HFFc6 (cell line): ENCODE data around the gene ADGRF5. TPM values are rescaled to one million over a fixed set of nuclear protein-coding genes. Genes with fewer than 3 reads are reported as not detected.

Experiments
- DNase-seq: peaks from one replicate; pipeline ENCODE4 v3.0.0-alpha.2; 2018
- H3K27ac Mint-ChIP-seq: 2 replicates; pipeline ENCODE4 v1.8.0; 2020; ENCODE audit warnings: mild to moderate bottlenecking, mixed read lengths
- H3K27me3 Mint-ChIP-seq: 2 replicates; pipeline ENCODE4 v1.8.0; 2021; ENCODE audit warnings: mild to moderate bottlenecking, moderate library complexity, mixed read lengths; ENCODE audit not compliant: insufficient read depth
- H3K36me3 Mint-ChIP-seq: 2 replicates; pipeline ENCODE4 v1.8.0; 2021; ENCODE audit warnings: low read depth, mixed read lengths
- H3K4me1 Mint-ChIP-seq: 2 replicates; pipeline ENCODE4 v1.8.0; 2020; ENCODE audit warnings: low read depth, mixed read lengths
- H3K4me3 Mint-ChIP-seq: 2 replicates; pipeline ENCODE4 v1.8.0; 2020; ENCODE audit warnings: mild to moderate bottlenecking, moderate library complexity, mixed read lengths
- H3K9me3 Mint-ChIP-seq: 2 replicates; pipeline ENCODE4 v1.8.0; 2020; ENCODE audit warnings: mild to moderate bottlenecking, mixed read lengths
- total RNA-seq, 6 experiments: library from RNA; stranded (reverse); fragmentation: NEBNext Ultra II Directional; extraction: Animal tissue kit (Norgen Biotek cat#: 25700); gene quantifications; 2 replicates in 1 of 6; 3 replicates in 5 of 6; pipeline ENCODE4 v1.2.3, GENCODE V29; 2021
- TF ChIP-seq, protein P1 (sequence below): fragments of 200-600 bp; sonication (generic); IDR thresholded peaks from 2 replicates; pipeline ENCODE4 v1.5.0; 2021; ENCODE audit warnings: antibody characterized with exemption, mild to moderate bottlenecking

ADGRF5 gene
- total RNA-seq, 6 experiments from 2014 or later = 0.06 to 0.26 (median 0.20) TPM; not detected in 2

DNA sequence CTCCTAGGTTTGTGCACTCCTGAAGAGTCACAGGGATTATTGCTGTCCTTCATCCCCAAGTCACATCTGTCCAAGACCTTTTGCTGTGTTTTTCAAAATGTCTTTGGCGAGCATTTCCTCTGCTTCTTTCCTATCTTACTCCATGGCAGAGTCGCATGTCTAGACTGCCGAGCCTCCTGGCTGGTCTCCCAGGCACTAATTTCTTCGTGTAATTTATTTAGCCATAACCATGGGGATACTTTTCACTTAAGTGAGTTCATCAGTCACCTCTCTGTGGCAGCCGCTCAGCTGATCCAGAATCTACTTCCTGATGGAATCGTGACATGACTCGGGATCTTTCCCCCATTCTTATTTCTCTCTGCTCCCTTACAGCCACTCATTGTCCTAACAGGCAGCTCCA is 25.8 kb downstream of the ADGRF5 start:
- Mint-ChIP-seq H3K4me1 (no peaks in the 10 kb centered on the region), H3K4me3 (no peak overlapping the region), H3K36me3 (no peaks in the 10 kb centered on the region), H3K27me3 (peaks cover 9% of the 10 kb centered on the region), H3K27ac (no peak overlapping the region), H3K9me3 (no peaks in the 10 kb centered on the region; the same call in 1 of the 2 replicates)
- no peak for DNase-seq
- TF ChIP-seq, protein P1, sequence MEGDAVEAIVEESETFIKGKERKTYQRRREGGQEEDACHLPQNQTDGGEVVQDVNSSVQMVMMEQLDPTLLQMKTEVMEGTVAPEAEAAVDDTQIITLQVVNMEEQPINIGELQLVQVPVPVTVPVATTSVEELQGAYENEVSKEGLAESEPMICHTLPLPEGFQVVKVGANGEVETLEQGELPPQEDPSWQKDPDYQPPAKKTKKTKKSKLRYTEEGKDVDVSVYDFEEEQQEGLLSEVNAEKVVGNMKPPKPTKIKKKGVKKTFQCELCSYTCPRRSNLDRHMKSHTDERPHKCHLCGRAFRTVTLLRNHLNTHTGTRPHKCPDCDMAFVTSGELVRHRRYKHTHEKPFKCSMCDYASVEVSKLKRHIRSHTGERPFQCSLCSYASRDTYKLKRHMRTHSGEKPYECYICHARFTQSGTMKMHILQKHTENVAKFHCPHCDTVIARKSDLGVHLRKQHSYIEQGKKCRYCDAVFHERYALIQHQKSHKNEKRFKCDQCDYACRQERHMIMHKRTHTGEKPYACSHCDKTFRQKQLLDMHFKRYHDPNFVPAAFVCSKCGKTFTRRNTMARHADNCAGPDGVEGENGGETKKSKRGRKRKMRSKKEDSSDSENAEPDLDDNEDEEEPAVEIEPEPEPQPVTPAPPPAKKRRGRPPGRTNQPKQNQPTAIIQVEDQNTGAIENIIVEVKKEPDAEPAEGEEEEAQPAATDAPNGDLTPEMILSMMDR = no peak

GRCh38 chr6:46894433-46894832 is 27.3 kb downstream of the ADGRF5 start:
- TF ChIP-seq, protein P1 = no peak
- H3K4me1 Mint-ChIP-seq = no peaks in the 10 kb centered on the region
- H3K36me3 Mint-ChIP-seq = no peaks in the 10 kb centered on the region
- peaks cover 9% of the 10 kb centered on the region for H3K27me3 Mint-ChIP-seq
- no peak overlapping the region for H3K4me3 Mint-ChIP-seq
- DNase-seq = no peak
- no peak overlapping the region for H3K27ac Mint-ChIP-seq
- H3K9me3 Mint-ChIP-seq = no peaks in the 10 kb centered on the region; the same call in 1 of the 2 replicates

DNA sequence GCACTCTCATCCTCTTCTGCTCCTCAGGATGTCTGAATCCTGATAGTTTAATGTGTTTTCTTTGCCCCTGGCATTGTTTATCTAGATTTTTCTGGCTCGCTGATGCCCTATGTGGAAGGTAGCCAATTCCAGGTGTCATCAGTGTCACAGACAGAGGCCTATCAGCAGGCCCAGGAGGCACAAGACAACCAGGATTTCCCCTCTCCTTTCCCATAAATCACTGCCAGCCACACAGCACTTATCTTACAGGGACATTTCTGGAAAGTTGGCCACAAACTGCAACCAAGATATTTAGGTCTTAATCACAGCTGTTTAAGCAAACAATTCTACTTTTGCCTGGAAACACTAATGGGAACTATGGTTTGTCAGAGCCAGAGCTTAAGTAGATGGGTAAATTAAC is 28.1 kb downstream of the ADGRF5 start:
- no peaks in the 10 kb centered on the region for H3K4me1 Mint-ChIP-seq
- no peak overlapping the region for H3K4me3 Mint-ChIP-seq
- peaks cover 6% of the 10 kb centered on the region for H3K27me3 Mint-ChIP-seq
- no peak overlapping the region for H3K27ac Mint-ChIP-seq
- no peaks in the 10 kb centered on the region for H3K36me3 Mint-ChIP-seq
- H3K9me3 Mint-ChIP-seq = no peaks in the 10 kb centered on the region; the same call in 1 of the 2 replicates
- TF ChIP-seq, protein P1 = no peak
- DNase-seq = no peak

DNA sequence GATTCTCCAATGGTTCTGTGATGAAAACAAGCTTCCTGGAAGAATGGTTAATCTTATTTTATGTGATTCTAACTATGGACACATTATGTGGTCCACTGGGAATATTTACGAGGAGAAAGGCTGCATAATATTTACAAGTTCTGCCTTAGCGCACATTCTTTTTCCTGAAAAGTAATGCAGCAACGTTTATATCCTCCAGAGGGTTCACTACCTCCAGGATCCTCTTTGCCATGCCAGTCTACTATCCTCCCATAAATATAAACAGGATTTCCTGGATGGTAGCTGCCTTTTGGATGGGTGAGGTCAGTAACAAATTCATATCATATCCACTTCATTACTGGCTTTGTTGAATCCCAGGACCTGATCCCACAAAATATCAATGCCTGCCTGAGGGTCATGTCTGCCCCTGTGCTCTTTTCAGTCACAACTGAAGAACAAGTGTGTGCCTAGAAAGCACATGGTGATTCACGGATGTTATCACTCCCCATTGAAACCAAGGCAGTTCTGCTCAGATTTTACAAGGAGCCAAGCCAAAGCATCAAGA is 30.4 kb downstream of the ADGRF5 start:
- no peak overlapping the region for H3K27ac Mint-ChIP-seq
- H3K36me3 Mint-ChIP-seq = no peaks in the 10 kb centered on the region
- no peak overlapping the region for H3K4me3 Mint-ChIP-seq
- peaks cover 2% of the 10 kb centered on the region; the same call in 1 of the 2 replicates for H3K27me3 Mint-ChIP-seq
- no peaks in the 10 kb centered on the region for H3K4me1 Mint-ChIP-seq
- H3K9me3 Mint-ChIP-seq = no peaks in the 10 kb centered on the region; the same call in 1 of the 2 replicates
- TF ChIP-seq, protein P1 = no peak
- no peak for DNase-seq

GRCh38 chr6:46888578-46888977 is 33.2 kb downstream of the ADGRF5 start:
- no peaks in the 10 kb centered on the region for H3K36me3 Mint-ChIP-seq
- DNase-seq = no peak
- no peak overlapping the region for H3K4me3 Mint-ChIP-seq
- TF ChIP-seq, protein P1 = no peak
- H3K27me3 Mint-ChIP-seq = no peaks in the 10 kb centered on the region; the same call in 1 of the 2 replicates
- no peak overlapping the region for H3K27ac Mint-ChIP-seq
- H3K9me3 Mint-ChIP-seq = no peaks in the 10 kb centered on the region; the same call in 1 of the 2 replicates
- no peaks in the 10 kb centered on the region for H3K4me1 Mint-ChIP-seq
